NCI-H1694 treated with DMSO at 0.1 percent for 48 hours (cell line): Measurements from ENCODE around the gene GNG12.

Experiments
- DNase-seq: peaks from one replicate; lab custom pipeline; 2025; lab: John Stamatoyannopoulos, UW

GNG12 gene

DNA sequence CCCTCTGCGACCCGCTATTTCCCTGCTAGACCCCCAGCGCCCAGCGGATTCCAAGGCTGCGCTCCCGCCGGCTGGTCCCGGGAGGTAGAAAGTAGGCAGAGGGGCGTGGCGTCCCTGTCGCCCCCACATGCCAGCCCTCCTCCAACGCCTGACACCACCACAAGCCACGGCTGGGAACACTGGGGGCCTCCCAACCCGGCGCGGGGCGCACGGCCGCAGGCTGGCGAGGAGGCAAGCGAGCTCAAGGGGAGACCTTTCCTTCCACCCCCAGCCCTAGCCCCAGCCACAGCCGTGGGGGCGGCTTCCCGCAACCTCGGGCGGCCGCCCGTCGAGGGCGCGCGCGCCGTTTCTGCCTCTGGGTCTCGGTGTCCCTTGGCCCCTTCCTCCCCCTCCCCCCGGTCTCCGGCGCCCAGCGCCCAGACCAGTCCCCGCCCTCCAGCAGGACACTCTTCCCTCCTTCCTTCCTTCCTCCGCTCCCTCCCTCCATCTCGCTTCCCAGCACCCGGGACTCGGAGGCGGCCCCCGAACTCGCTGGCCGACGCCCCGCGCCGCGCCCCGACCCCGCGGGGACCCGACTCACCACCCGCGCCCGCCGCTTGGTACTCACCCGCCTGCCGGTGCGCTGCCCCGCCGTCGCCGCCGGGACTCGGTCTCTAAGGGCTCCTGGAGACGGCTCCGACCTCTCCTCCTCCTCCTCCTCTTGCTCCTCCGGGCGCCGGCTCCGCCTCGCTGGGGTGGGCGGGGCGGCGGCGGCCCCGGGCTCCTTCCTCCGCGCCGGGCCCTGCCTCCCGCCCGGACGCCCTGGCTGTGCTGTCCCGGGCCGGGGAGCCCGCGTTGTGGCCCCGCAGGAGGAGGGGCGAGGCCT is at the start of gene GNG12:
Gene GNG12 (minus strand): TSS at position 731 of the 865 bp plus-strand sequence. CDS start 125,781 bp downstream, outside the sequence.
- no peak for DNase-seq

DNA sequence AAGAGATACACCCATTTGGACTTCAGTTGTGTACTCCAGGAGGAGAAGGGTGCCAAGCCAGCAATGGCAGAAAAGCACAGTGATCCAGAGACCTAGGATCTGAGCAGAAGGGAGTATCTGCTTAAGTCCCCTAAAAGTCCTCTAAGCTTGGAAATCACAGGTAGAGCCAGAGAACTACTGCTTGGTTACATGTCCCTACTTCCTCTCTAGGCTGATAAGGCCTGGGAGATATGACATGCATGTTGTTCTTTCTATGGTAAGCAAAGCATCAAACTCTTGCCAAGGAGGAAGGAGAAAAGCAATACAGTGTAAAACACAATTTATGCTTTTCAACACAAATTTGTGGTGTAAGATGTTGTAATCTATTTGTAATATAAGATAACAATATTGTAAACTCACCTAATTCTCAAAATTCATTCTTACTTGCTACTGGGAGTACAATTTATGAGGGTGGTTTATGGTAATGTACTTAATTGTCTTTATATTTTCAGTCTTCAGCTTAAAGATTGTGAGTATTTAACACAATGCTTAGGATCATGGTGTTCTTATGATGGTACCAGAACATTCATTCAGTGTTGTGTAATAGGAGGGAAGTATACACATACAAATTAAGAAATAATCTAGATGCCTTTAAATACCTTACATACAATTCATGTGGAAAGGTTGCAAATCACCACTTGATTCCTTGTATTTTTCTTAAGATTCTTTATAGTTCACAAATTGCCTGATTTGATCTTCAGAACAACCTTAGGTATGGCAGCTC is 49.1 kb upstream of the GNG12 start:
- DNase-seq, result no peak

DNA sequence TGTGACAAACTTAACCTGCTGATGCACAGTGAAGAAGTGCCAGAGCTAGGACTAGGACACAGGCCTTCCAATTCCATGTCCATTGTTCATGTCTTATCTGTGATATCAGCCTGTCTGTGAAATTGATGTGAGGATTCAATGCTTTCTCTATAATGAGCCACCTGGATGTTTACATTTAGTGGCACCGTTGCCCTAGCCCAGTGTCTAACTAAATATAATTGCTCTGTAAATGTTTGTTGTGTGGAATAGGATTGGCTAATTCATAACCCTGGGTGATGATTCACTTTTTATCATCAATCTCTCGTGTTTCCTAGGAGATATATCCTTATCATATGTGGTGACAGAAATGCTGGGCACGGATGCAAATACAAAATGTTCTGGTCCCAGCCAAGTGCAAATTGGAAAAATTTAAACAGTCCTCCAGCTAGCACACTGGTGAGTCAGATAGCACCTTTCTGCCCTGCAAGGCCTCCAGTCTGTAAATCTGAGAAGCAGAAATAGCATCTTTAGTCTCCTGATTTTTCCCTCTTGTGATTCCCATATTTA is 46.9 kb upstream of the GNG12 start:
- DNase-seq, result peak; percentile 95

DNA sequence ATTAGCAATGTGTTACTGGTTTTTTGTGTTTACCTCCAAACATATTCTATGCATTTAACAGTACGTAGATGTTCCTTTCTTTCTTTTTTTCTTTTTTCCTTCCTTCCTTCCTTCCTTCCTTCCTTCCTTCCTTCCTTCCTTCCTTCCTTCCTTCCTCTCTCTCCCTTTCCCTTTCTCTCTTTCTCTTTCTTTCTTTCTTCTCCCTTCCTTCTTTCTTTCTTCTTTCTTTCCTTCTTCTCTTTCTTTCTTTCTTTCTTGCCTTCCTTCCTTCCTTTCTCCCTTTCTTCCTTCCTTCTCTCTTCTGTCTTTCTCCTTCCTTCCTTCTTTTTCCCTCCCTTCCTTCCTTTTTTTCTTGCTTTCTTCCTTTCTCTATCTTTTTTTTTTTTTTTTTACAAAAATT is 46.2 kb upstream of the GNG12 start:
- no peak for DNase-seq

DNA sequence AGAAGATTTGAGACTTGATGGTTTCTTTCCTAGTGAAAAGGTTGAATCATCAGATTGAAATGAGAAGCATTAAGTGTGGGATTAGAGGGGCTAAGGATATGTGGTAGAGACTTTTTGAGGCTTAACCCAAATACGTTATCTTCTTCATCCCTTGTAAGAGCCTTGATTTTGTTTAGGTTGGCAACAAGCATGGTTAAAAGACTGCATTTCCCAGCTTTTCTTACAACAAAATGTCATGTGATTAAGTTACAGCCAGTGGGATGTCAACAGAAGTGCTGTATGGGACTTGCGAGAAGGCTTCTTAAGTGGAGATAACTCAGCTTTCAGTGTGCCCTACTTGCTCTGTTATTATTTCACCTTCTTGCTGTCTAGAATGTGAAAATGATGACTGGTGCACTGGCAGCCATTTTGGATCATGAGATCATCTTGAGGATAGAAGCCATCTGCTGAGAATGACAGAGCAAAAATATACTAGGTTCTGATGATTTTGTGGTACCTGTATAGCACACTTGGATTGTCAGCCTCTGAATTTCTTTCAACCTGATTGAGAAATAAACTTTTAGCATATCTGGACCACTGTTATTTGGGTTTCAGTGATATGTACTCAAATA is 41.3 kb upstream of the GNG12 start:
- DNase-seq, result no peak

- peak; percentile 94 for DNase-seq
These were observed 36.0 kb upstream of the GNG12 start for GRCh38 chr1:67869233-67869632.

- DNase-seq, result peak; percentile 97
These were observed 30.4 kb upstream of the GNG12 start for GRCh38 chr1:67863637-67864036.

GRCh38 chr1:67862685-67863084 is 29.4 kb upstream of the GNG12 start:
- DNase-seq, result peak; percentile 45

DNA sequence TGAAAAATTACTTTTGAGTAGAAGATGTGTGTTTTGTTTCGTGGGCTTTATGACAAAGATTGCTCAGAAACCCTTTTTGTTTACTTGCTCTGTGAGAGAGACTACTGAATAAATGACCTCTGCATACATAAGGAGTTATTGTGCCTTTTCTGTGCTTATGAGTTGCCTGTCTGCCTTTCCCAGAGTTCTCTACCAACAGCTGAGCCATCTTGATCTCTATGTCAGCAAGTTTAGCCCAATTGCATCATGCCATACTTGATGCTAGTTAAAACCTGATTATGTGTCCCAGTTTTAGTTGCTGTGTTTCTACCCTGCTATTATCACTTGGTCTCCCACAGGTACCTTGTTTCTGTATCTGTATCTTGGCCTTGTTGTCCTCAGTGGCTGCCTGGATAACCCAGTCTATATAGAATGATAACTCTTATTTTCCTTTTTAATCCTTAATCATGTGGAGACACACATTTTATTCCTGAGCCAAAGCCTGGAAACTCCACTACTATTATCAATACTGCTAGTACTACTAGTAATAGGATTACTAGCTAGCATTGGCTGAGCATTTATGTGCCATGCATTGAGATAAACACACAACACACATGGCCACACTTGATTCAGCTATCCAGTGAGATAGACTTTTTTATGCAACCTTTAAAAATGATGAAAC is 28.7 kb upstream of the GNG12 start:
- no peak for DNase-seq

DNA sequence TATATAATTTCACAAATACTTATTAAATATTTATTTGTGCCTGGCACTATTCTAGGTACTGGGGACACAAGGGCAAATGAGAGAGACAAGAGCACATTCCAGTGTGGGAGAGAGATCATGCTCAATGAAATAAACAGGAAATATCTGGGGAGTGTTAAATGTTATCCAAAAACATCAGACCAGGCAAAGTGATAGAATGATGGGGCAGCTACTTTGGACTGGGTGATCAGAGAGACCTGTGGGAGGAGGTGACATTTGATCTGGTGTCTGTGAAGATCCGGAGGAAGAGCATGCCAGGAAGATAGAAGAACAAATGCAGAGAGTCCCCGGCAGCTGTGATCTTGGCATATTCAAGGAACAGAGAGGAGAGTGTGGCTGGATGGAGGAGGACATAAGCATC is 27.5 kb upstream of the GNG12 start:
- DNase-seq, result no peak

DNA sequence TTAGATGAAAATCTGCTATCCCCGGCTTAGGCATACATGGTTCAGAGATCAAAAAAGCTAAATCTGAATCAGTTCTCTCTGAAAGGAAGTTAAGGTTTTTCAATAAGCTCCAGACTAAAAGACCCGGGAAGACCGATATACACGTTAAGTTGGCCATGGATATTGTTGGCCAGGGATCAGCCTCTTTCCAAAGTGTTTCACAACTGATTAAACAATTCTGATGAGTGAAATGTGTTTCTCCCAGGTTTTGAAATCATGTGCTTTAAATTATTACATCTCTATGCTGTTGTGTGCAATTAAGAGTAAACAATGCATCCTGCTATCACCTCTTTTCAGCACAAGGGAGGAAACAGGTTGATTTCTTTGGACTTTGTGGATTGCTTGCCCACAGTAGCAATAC is 23.7 kb upstream of the GNG12 start:
- no peak for DNase-seq

GRCh38 chr1:67855961-67856360 is 22.7 kb upstream of the GNG12 start:
- DNase-seq, result peak; percentile 64

DNA sequence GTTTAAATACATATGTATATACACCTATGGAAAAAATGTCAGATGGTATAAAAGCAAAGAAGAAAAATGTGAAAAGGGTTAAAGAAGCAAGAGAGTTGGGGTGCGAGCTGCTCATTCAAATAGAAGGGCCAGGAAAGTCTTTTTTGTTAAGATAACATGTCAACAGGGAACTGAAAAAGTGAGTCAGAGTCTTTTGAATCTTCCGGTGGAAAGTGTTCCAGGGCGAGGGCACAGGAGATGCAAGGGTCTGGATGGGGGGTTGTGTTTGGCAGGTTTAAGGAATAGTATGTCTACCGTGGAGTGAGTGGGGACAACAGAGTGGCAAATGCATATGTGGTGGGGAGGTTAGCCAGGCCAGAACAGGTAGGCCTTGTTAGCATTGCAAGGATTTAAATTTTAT is 22.2 kb upstream of the GNG12 start:
- no peak for DNase-seq

GRCh38 chr1:67853704-67854103 is 20.4 kb upstream of the GNG12 start:
- DNase-seq, result peak; percentile 94

- no peak for DNase-seq
These were observed 18.5 kb upstream of the GNG12 start for GRCh38 chr1:67851800-67852199.

DNA sequence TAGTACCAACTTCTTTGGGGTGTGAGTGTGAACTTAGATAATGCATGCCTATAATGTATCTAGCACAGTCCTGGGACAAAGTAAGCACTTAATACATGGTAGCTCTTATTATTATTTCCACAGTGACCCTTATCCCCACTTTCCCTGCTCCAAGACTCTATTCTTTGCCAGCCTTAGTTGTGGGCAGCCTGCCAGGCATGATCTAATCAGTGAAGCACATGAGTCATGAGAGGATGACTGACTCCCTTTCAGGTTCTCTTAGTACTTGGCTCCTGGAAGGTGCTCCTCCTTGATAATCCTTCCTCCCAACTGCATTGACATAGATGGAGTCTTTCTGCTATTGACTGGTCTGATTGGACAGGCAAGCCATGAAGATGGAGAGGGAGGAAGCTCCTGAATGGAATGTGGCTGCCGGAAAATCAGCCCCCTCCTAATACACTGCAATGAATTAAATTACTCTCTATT is 17.4 kb upstream of the GNG12 start:
- no peak for DNase-seq

GRCh38 chr1:67850151-67850551 is 16.9 kb upstream of the GNG12 start:
- peak; percentile 72 for DNase-seq

DNA sequence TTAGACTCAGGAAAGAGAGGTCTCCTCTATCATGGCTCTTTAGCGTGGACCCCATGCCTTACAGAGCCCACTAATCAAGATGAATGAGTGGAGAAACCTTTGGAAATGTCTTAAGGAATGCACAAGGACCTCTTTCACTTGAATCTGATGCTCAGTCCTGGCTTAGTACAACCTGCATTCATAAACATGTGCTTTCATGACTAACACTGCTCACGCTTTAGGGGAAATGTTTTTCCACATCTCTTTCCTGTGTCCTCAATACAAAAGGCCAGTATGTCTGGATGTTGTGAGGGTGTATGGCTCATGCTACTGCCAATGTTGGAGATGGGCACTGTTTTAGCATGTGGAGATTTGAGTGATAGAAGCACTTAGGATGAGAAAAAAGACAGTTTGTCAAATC is 14.2 kb upstream of the GNG12 start:
- no peak for DNase-seq

DNA sequence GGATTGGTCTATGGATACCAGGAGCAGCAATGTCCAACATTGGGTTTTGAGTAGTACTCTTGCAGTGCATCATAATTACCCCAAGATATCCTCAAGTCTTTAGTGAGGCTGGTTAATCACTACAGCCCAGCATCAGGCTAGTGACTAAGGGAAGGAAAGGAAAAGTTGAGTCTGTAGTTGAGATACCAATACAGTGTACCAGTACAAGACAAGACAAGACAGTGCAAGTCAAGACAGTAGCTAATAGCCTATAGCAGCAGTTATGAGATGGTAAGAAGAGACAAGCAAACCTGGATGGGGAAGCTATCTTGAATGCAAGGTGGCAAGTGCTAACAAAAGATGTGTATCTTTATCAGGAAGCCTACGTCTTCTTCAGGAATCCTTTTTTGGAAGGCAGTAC is 13.3 kb upstream of the GNG12 start:
- DNase-seq, result no peak

DNA sequence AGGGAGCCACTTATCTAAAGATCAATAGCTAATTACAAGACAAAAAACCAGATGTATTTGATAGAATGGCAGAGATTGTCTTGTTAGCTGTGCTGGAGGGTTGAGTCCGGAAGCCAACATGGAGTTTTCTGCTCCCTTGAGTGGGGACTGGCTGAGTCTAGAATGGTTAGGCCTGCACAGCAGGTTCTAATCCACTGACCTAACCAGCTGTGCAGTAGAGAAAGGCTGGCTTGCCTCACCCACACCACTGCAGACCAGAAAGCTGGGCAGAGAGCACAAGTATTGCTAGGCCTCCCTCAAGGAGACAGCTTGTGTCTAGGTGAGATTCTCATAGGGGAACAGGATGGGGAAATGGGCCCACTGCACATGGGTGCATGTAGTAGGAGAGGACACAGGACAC is 11.7 kb upstream of the GNG12 start:
- DNase-seq, result no peak

- no peak for DNase-seq
These were observed 10.5 kb upstream of the GNG12 start for GRCh38 chr1:67843746-67844145.

DNA sequence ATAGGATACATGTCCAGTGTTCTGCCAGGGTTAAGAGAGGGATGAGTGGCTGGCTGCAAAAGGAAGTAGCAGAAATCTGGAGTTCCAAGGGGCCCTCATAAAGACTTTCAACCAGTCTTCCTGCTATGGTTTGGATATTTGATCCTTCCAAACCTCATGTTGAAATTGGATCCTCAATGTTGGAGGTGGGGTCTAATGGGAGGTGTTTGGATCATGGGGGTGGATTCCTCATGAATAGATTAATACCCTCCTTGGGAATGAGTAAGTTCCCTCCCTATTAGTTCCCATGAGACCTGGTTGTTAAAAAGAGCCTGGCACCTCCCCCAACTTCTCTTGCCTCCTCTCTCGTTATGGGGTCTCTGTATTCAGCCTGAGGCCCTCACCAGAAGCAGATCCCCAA is 10.1 kb upstream of the GNG12 start:
- DNase-seq, result no peak
